ENCODE results near the gene BTBD16. TPM values are rescaled to one million over a fixed set of nuclear protein-coding genes. Genes with fewer than 3 reads are reported as not detected.

The BTBD16 gene
- total and polyA plus RNA-seq, 9 donors = 0.27 to 0.50 (median 0.40) TPM; not detected in 6

GRCh38 chr10:122326806-122327205 is 55.7 kb downstream of the BTBD16 start:
- no peak for DNase-seq
- Histone ChIP-seq H3K4me3 (ENCODE audit: low read length) (no peak overlapping the region), H3K9me3 (replicated peaks; ENCODE audit: control insufficient read depth, low read depth, low read length) (no peaks in the 10 kb centered on the region), H3K27ac (ENCODE audit: low read length) (no peak overlapping the region), H3K4me1 (ENCODE audit: control insufficient read depth, insufficient read depth, low read length) (no peaks in the 10 kb centered on the region), H3K27me3 (ENCODE audit: control insufficient read depth, insufficient read depth, low read length) (peaks cover 8% of the 10 kb centered on the region), H3K36me3 (ENCODE audit: control insufficient read depth, insufficient read depth, low read length) (no peaks in the 10 kb centered on the region)
- 72% methylated on average over 6 of the region's 6 CpGs for WGBS (ENCODE audit: insufficient coverage)

DNA sequence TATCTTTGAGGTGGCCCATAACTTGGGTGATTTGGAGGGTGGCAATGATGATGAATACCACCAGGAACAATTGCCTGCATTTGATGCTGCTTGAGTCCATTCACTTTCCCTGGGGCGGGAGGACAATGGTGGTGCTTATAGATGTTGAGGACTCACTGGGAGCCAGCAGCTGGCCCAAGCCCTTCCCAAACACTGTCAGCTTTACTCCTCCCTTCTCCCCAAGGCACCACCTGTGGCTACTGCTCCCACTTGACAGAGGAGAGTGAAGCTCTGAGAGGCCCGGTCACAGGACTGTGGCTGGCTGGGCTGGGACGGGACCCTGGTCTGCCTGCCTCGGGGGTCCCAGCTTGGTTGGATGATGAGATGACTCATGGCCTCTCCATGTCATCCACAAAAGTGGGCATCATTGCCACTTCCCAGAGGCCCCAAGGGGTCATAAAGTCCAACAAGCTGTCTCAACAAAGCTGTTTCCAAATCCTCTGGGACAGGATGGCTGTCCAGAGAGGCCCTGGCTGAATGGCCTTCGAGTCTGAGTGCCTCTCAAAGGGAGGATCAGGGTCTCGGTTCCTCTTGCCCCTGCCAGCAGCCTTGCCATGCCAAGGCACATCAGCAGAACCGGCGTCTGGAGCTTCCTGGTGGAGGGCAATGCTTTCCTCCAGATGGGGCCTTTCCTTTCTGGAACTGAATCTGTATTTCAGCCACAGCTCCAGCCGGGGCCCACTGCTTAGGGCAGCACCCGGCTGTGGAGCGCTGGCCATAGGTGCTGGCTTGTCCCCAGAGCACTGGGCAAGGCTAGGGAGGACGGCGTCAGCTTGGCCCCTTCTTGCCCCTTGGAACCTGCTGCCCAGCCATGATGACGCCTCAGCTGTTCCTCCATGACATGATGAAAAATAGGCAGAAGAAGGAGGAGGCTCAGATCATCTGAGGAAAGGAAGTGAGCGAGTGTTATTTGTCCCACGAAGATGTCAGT is 56.4 kb downstream of the BTBD16 start:
- H3K4me1 ChIP-seq (ENCODE audit: control insufficient read depth, insufficient read depth, low read length) = no peaks in the 10 kb centered on the region
- no peak overlapping the region for H3K4me3 ChIP-seq (ENCODE audit: low read length)
- no peak overlapping the region for H3K27ac ChIP-seq (ENCODE audit: low read length)
- no peaks in the 10 kb centered on the region for H3K9me3 ChIP-seq (replicated peaks; ENCODE audit: control insufficient read depth, low read depth, low read length)
- H3K36me3 ChIP-seq (ENCODE audit: control insufficient read depth, insufficient read depth, low read length) = no peaks in the 10 kb centered on the region
- no peak for DNase-seq
- WGBS (ENCODE audit: insufficient coverage) = 83% methylated on average over 14 of the region's 16 CpGs
- H3K27me3 ChIP-seq (ENCODE audit: control insufficient read depth, insufficient read depth, low read length) = peaks cover 9% of the 10 kb centered on the region

- Histone ChIP-seq H3K4me3 (ENCODE audit: low read length) (no peak overlapping the region), H3K27ac (ENCODE audit: low read length) (no peak overlapping the region), H3K36me3 (ENCODE audit: control insufficient read depth, insufficient read depth, low read length) (no peaks in the 10 kb centered on the region), H3K9me3 (replicated peaks; ENCODE audit: control insufficient read depth, low read depth, low read length) (no peaks in the 10 kb centered on the region), H3K4me1 (ENCODE audit: control insufficient read depth, insufficient read depth, low read length) (no peaks in the 10 kb centered on the region), H3K27me3 (ENCODE audit: control insufficient read depth, insufficient read depth, low read length) (peaks cover 12% of the 10 kb centered on the region)
- peak; percentile 25 for DNase-seq
- 61% methylated on average over 8 of the region's 9 CpGs for WGBS (ENCODE audit: insufficient coverage)
Measured at GRCh38 chr10:122328676-122329075, 57.6 kb downstream of the BTBD16 start.

GRCh38 chr10:122329416-122329815 is 58.3 kb downstream of the BTBD16 start:
- H3K27ac ChIP-seq (ENCODE audit: low read length) = no peak overlapping the region
- DNase-seq = no peak
- no peaks in the 10 kb centered on the region for H3K9me3 ChIP-seq (replicated peaks; ENCODE audit: control insufficient read depth, low read depth, low read length)
- no peaks in the 10 kb centered on the region for H3K36me3 ChIP-seq (ENCODE audit: control insufficient read depth, insufficient read depth, low read length)
- no peaks in the 10 kb centered on the region for H3K4me1 ChIP-seq (ENCODE audit: control insufficient read depth, insufficient read depth, low read length)
- WGBS (ENCODE audit: insufficient coverage) = 71% methylated on average over 12 of the region's 13 CpGs
- no peak overlapping the region for H3K4me3 ChIP-seq (ENCODE audit: low read length)
- peaks cover 12% of the 10 kb centered on the region for H3K27me3 ChIP-seq (ENCODE audit: control insufficient read depth, insufficient read depth, low read length)

DNA sequence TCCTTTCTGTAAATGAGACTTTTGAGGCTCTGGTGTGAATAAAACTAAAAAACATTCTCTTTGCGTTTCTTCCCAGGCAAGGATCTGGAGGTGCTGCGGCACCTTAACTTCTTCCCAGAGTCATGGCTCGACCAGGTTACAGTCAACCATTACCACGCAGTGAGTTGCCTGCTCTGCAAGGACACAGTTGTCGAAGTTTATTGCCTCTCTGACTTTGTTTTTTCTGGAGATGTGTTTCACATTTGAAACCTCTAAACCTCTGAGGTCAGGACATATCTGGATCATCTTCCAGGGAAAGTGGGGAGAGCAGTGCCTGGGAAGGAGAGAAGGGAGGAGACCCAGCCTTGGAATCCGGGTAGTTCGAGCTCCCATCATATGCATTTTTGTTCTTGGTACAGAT is 60.0 kb downstream of the BTBD16 start:
- Histone ChIP-seq H3K4me1 (ENCODE audit: control insufficient read depth, insufficient read depth, low read length) (no peaks in the 10 kb centered on the region), H3K9me3 (replicated peaks; ENCODE audit: control insufficient read depth, low read depth, low read length) (no peaks in the 10 kb centered on the region), H3K27me3 (ENCODE audit: control insufficient read depth, insufficient read depth, low read length) (peaks cover 12% of the 10 kb centered on the region), H3K4me3 (ENCODE audit: low read length) (no peak overlapping the region), H3K27ac (ENCODE audit: low read length) (no peak overlapping the region), H3K36me3 (ENCODE audit: control insufficient read depth, insufficient read depth, low read length) (no peaks in the 10 kb centered on the region)
- WGBS (ENCODE audit: insufficient coverage) = 68% methylated on average over 3 of the region's 7 CpGs
- DNase-seq = no peak

DNA sequence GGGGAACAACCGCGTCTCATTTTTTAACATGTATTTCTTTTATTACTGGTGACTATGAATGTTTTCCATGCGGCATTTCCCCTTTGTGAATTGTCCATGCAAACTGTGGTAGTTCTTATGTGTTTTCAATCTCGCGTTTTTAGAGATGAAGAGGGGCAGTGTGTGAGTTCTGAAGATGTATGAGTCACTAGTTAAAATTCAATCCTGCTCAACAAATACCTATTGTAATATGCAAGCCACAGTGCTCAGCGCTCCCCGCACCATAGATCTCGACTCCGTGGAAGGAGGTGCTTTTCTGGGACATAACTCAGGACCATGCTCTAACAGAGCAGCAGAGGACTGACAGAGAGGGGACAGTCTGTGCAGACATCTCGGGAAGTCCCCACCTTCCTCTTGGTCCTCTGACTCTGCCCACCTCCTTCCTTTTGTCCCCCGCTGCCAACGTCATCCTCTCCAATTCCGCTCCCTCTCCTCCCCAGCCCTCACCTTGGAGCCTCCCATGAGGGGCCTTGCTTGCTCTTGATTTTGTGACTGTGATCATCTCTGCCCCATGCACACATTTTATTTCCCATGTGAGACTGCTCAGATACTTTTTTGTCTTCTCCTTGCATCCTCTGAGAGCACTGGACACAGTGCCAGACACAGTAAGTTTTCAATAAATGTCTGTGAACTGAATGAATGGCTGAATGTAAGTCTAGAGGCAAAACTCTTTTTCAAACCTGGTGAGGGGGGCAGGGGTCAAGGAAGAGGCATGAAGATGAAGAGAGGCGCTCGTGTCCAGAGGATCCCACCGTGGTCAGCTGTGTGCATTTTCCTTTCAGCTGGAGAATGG is 60.7 kb downstream of the BTBD16 start:
- H3K4me3 ChIP-seq (ENCODE audit: low read length) = no peak overlapping the region
- WGBS (ENCODE audit: insufficient coverage) = 69% methylated on average over 10 of the region's 16 CpGs

DNA sequence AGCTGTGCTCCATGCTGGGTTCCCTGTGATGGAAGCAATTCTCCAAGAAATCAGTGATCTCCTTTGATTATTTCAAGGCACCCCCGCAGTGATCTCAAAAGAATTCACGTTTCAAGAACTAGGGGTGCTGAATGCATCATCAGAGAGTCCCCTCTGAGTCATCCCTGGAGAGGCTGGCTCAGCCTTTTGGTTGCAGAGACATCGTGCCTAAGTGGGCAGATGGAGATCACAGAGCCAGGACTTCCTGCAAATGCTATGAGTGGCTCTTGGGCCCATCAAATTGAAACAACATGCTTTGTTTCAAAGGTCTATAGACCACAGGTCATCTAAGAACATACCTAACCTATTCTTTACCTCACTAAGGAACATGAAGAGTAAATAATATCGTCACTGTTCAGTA is 61.9 kb downstream of the BTBD16 start:
- Histone ChIP-seq H3K4me3 (ENCODE audit: low read length) (no peak overlapping the region), H3K27ac (ENCODE audit: low read length) (no peak overlapping the region), H3K9me3 (replicated peaks; ENCODE audit: control insufficient read depth, low read depth, low read length) (no peaks in the 10 kb centered on the region), H3K4me1 (ENCODE audit: control insufficient read depth, insufficient read depth, low read length) (no peaks in the 10 kb centered on the region), H3K36me3 (ENCODE audit: control insufficient read depth, insufficient read depth, low read length) (no peaks in the 10 kb centered on the region), H3K27me3 (ENCODE audit: control insufficient read depth, insufficient read depth, low read length) (peaks cover 13% of the 10 kb centered on the region)
- 53% methylated on average over 3 of the region's 4 CpGs for WGBS (ENCODE audit: insufficient coverage)
- DNase-seq = no peak

More for the DNA sequence above, 60.7 kb downstream of the BTBD16 start:
- Histone ChIP-seq H3K4me1 (ENCODE audit: control insufficient read depth, insufficient read depth, low read length) (no peaks in the 10 kb centered on the region), H3K36me3 (ENCODE audit: control insufficient read depth, insufficient read depth, low read length) (no peaks in the 10 kb centered on the region), H3K27ac (ENCODE audit: low read length) (no peak overlapping the region), H3K9me3 (replicated peaks; ENCODE audit: control insufficient read depth, low read depth, low read length) (no peaks in the 10 kb centered on the region), H3K27me3 (ENCODE audit: control insufficient read depth, insufficient read depth, low read length) (peaks cover 14% of the 10 kb centered on the region)
- no peak for DNase-seq

DNA sequence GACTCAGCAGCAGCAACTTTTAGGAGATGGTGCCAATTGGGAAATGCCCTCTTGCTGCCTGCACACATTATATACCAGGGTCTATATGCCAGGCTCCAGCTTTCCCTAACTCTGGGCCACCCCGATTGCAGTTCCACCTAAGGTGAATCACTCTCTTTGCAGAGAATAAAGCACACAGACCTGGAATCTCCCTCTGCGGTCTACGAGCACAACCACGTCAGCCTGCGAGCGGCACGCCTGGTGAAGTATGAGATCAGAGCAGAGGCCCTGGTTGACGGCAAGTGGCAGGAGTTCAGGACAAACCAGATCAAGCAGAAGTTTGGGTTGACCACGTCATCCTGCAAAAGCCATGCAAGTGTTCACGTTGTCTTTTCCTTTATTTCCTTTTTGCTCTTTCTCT is 65.2 kb downstream of the BTBD16 start:
- Histone ChIP-seq H3K4me1 (ENCODE audit: control insufficient read depth, insufficient read depth, low read length) (no peaks in the 10 kb centered on the region), H3K27ac (ENCODE audit: low read length) (no peak overlapping the region), H3K36me3 (ENCODE audit: control insufficient read depth, insufficient read depth, low read length) (no peaks in the 10 kb centered on the region), H3K4me3 (ENCODE audit: low read length) (no peak overlapping the region), H3K9me3 (replicated peaks; ENCODE audit: control insufficient read depth, low read depth, low read length) (no peaks in the 10 kb centered on the region), H3K27me3 (ENCODE audit: control insufficient read depth, insufficient read depth, low read length) (peaks cover 7% of the 10 kb centered on the region)
- WGBS (ENCODE audit: insufficient coverage) = 87% methylated on average over 9 of the region's 10 CpGs
- no peak for DNase-seq

DNA sequence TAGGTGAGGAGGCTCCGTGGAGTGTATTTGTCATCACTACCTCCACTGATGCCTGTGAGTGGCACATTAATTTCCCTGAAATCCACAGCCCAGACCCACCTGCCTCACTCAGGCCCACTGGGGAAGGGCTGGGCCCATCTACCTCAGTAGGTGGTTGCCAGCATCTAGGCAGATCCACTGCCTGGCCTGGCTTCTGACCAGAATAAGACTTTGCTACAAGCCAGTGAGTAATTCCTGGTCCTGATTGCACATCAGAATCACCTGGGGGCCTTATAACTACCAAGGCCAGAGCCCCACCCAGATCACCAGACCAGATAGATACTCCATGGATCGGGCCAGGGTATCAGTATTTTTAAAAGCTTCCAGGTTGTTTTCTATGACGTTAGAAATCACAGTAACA is 65.9 kb downstream of the BTBD16 start:
- peaks cover 5% of the 10 kb centered on the region for H3K27me3 ChIP-seq (ENCODE audit: control insufficient read depth, insufficient read depth, low read length)
- no peaks in the 10 kb centered on the region for H3K36me3 ChIP-seq (ENCODE audit: control insufficient read depth, insufficient read depth, low read length)
- H3K9me3 ChIP-seq (replicated peaks; ENCODE audit: control insufficient read depth, low read depth, low read length) = no peaks in the 10 kb centered on the region
- WGBS (ENCODE audit: insufficient coverage) = no CpG with 5 or more reads among the region's 3 CpGs
- DNase-seq = no peak
- H3K4me1 ChIP-seq (ENCODE audit: control insufficient read depth, insufficient read depth, low read length) = no peaks in the 10 kb centered on the region
- no peak overlapping the region for H3K27ac ChIP-seq (ENCODE audit: low read length)
- H3K4me3 ChIP-seq (ENCODE audit: low read length) = no peak overlapping the region
